ENCODE data around the gene ANO1.

DNA sequence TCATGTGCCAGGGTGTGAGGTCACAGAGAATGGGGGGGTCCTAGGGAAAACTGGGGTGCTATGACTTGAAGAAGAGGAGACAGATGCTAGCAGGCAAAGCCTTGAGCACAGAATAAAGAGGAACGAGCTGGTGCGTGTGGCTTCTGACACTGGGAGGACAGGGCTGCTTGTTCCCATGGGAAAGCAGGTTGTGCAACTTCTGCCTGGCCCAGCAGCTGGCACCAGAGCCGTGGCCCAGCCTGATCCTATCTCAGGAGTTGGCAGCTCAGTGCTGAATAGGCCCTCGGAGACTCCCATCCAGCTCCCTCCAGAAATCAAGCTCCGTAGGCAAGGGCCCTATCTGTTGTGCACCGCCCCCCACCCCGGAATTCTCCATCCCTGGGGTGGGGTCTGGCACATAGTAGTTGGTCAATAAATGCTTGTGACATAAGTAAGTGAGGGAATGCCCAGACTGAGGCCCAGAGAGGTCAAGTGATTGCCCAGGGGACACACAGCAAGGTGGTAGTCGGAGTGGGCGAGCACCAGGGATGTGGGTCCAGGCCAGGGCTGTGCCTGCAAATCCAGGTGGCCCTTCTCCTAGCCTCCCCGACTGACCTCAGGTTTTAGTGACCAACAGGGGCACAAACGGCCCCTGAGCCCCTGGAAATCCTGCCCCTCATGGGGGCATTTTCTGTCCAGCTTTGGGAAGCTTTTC is 105.5 kb downstream of the ANO1 start:
- TF ChIP-seq EP300 (IDR thresholded peaks at IDR 0.05): no peak
- TF ChIP-seq POLR2A (IDR thresholded peaks at IDR 0.05): no peak
